Endodermal cell (in vitro differentiated cells): ENCODE data around the gene BRME1. TPM values are rescaled to one million over a fixed set of nuclear protein-coding genes. Genes with fewer than 3 reads are reported as not detected.
"Not testable (repeated sequence)": the region's sequence is repeated elsewhere in the genome, so short reads cannot be mapped to it uniquely, and the experiment has no call there.

Experiments used
- DNase-seq: peaks from one replicate; pipeline ENCODE4 v3.0.0-alpha.2; 2017
- H3K27ac ChIP-seq: 2 replicates; pipeline ENCODE4 v1.5.1; 2013; ENCODE audit warnings: mild to moderate bottlenecking, low read depth, low read length, moderate library complexity
- H3K27me3 ChIP-seq: 2 replicates; pipeline ENCODE4 v1.6.1; 2013; ENCODE audit warnings: mild to moderate bottlenecking, low read length, moderate library complexity; ENCODE audit not compliant: insufficient read depth, control insufficient read depth, poor library complexity, severe bottlenecking
- H3K36me3 ChIP-seq: 2 replicates; pipeline ENCODE4 v1.7.0; 2013; ENCODE audit warnings: mild to moderate bottlenecking, low read length, moderate library complexity; ENCODE audit not compliant: control insufficient read depth, insufficient read depth
- H3K4me1 ChIP-seq: one replicate; pipeline ENCODE4 v1.7.0; 2013; ENCODE audit warnings: low read length; ENCODE audit not compliant: control insufficient read depth, insufficient read depth
- H3K4me3 ChIP-seq: 2 replicates; pipeline ENCODE4 v1.5.1; 2013; ENCODE audit warnings: mild to moderate bottlenecking, low read length, moderate library complexity
- H3K9ac ChIP-seq: 2 replicates; pipeline ENCODE4 v1.6.1; 2013; ENCODE audit warnings: mild to moderate bottlenecking, low read length, moderate library complexity; ENCODE audit not compliant: poor library complexity, severe bottlenecking; ENCODE audit errors: extremely low read depth
- H3K9me3 ChIP-seq: 2 replicates; pipeline ENCODE4 v1.6.1; 2013; ENCODE audit warnings: mild to moderate bottlenecking, low read length, moderate library complexity; ENCODE audit not compliant: control insufficient read depth
- H3K27ac Mint-ChIP-seq: 2 replicates; pipeline ENCODE4 v1.8.0; 2020; ENCODE audit warnings: mixed read lengths
- H3K27me3 Mint-ChIP-seq: 2 replicates; pipeline ENCODE4 v1.8.0; 2021; ENCODE audit warnings: mild to moderate bottlenecking, mixed read lengths; ENCODE audit not compliant: insufficient read depth
- H3K36me3 Mint-ChIP-seq: 2 replicates; pipeline ENCODE4 v1.8.0; 2020; ENCODE audit warnings: low read depth, mixed read lengths
- H3K4me1 Mint-ChIP-seq: 2 replicates; pipeline ENCODE4 v1.8.0; 2020; ENCODE audit warnings: mixed read lengths
- H3K4me3 Mint-ChIP-seq: 2 replicates; pipeline ENCODE4 v1.8.0; 2020; ENCODE audit warnings: mild to moderate bottlenecking, moderate library complexity, mixed read lengths
- H3K9me3 Mint-ChIP-seq: 2 replicates; pipeline ENCODE4 v1.8.0; 2020; ENCODE audit warnings: mild to moderate bottlenecking, mixed read lengths
- WGBS, 2 experiments: methylation state at CpG; one replicate each; pipeline versions ENCODE4 v1.1.5 to v1.1.7; 2013; ENCODE audit warnings: missing lambda C conversion rate in 2 of 2, mixed read lengths in 1 of 2; ENCODE audit not compliant: insufficient coverage in 1 of 2, insufficient read length in 1 of 2; 5-methylcytosine and 5-hydroxymethylcytosine counted together
- total RNA-seq, 2 donors: library from RNA; stranded (reverse); fragmentation: NEBNext Ultra II Directional in 1 of 2; extraction: Animal tissue kit (Norgen Biotek cat#: 25700) in 1 of 2; gene quantifications; 2 replicates in 1 of 2; 3 replicates in 1 of 2; pipeline ENCODE4 v1.2.1, GENCODE V29; 2021
- TF ChIP-seq, protein P1 (sequence below): fragments of 200-600 bp; sonication (generic); conservative IDR thresholded peaks from 2 replicates; pipeline ENCODE4 v1.5.0; 2021; ENCODE audit warnings: antibody characterized with exemption, mild to moderate bottlenecking

BRME1 gene
- total RNA-seq, 2 donors from 2014 or later: 4.4 to 7.4 TPM

DNA sequence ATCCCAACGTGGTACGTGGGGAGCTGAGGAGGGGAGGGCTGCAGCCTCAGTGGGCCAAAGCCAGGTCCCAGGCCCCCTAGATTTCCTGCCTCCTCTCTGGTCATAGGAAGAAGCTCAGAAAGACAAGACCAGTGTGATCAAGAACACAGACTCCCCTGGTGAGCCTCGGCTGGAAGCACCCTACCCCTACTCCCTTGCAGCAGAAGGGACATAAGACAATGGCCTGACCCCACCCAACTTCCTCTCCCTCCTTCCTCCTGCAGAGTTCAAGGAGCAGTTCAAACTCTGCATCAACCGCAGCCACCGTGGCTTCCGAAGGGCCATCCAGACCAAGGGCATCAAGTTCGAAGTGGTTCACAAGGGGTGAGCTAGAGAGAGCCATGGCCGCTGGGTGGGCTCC is 20.8 kb upstream of the BRME1 start:
- Mint-ChIP-seq H3K4me1 (no peaks in the 10 kb centered on the region), H3K4me3 (no peak overlapping the region), H3K27me3 (no peaks in the 10 kb centered on the region), H3K36me3 (peaks cover 55% of the 10 kb centered on the region), H3K27ac (no peak overlapping the region), H3K9me3 (no peaks in the 10 kb centered on the region)
- H3K27ac ChIP-seq: no peak overlapping the region
- no peak for DNase-seq
- no peaks in the 10 kb centered on the region for H3K27me3 ChIP-seq
- 92 to 96% methylated on average over 4 to 8 of the region's 8 CpGs for WGBS, 2 experiments
- H3K4me3 ChIP-seq: no peak overlapping the region
- H3K4me1 ChIP-seq: no peaks in the 10 kb centered on the region
- H3K36me3 ChIP-seq: peaks cover 36% of the 10 kb centered on the region
- H3K9ac ChIP-seq: no peak overlapping the region
- TF ChIP-seq, protein P1, sequence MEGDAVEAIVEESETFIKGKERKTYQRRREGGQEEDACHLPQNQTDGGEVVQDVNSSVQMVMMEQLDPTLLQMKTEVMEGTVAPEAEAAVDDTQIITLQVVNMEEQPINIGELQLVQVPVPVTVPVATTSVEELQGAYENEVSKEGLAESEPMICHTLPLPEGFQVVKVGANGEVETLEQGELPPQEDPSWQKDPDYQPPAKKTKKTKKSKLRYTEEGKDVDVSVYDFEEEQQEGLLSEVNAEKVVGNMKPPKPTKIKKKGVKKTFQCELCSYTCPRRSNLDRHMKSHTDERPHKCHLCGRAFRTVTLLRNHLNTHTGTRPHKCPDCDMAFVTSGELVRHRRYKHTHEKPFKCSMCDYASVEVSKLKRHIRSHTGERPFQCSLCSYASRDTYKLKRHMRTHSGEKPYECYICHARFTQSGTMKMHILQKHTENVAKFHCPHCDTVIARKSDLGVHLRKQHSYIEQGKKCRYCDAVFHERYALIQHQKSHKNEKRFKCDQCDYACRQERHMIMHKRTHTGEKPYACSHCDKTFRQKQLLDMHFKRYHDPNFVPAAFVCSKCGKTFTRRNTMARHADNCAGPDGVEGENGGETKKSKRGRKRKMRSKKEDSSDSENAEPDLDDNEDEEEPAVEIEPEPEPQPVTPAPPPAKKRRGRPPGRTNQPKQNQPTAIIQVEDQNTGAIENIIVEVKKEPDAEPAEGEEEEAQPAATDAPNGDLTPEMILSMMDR: no peak
- H3K9me3 ChIP-seq: no peaks in the 10 kb centered on the region

DNA sequence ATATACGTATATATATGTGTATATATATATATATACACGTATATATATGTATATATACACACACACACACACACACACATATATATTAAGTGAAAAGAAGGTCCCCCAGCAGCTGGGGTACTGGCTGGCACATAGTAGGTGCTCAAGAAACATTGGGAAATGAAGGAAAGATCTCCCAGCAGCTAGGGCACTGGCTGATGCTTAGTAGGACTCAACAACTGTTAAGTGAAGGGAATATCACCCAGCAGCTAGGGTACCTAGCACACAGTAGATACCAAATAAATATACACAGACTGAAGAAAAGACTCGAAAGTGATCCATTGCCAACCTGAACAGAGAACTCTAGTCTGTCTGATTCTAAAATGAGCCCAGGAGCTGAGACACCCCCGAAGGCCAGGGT is 20.1 kb upstream of the BRME1 start:
- H3K27ac ChIP-seq: no peak overlapping the region
- TF ChIP-seq, protein P1: no peak
- Mint-ChIP-seq H3K4me1 (no peaks in the 10 kb centered on the region), H3K36me3 (peaks cover 62% of the 10 kb centered on the region), H3K4me3 (no peak overlapping the region), H3K27ac (no peak overlapping the region), H3K27me3 (no peaks in the 10 kb centered on the region), H3K9me3 (peaks cover 4% of the 10 kb centered on the region)
- no peaks in the 10 kb centered on the region for H3K4me1 ChIP-seq
- 90% methylated on average over 2 of the region's 4 CpGs; no CpG with 5 or more reads in 1 of the 2 experiments for WGBS, 2 experiments
- no peak overlapping the region for H3K4me3 ChIP-seq
- H3K9ac ChIP-seq: no peak overlapping the region
- H3K36me3 ChIP-seq: peaks cover 43% of the 10 kb centered on the region
- H3K27me3 ChIP-seq: no peaks in the 10 kb centered on the region
- H3K9me3 ChIP-seq: peaks cover 4% of the 10 kb centered on the region
- DNase-seq: no peak

DNA sequence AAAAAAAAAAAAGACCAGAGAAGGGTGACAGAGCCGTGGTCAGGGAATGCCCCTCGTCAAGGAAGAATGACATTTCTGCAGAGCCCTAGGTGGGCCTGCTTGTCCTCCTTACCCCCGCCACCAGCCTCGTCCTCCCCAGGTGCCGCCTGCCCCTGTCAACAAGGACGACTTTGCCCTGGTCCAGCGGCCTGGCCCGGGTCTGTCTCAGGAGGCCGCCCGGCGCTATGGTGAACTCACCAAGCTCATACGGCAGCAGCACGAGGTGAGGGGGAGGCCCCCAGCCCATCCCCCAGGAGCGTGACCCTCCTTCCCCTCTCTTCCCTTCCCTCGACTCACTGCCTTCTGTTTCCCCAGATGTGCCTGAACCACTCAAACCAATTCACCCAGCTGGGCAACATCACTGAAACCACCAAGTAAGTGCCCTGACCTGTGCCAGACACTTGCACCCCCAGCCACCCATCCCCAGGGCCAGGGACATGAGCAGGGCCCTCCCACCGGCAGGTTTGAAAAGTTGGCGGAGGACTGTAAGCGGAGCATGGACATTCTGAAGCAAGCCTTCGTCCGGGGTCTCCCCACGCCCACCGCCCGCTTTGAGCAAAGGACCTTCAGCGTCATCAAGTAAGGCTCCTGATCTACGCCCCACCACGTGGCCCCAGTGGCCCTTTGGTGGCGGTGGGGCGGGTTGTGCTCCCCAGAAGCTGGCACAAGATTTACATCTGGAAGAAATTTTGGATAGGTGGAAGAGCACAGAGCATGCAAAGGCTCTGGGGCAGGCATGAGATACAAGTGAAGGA is 17.5 kb upstream of the BRME1 start:
- H3K27ac Mint-ChIP-seq: no peak overlapping the region
- no peaks in the 10 kb centered on the region for H3K4me1 Mint-ChIP-seq
- H3K27me3 Mint-ChIP-seq: no peaks in the 10 kb centered on the region
- Histone ChIP-seq H3K4me3 (no peak overlapping the region), H3K4me1 (no peaks in the 10 kb centered on the region), H3K9ac (no peak overlapping the region), H3K27me3 (no peaks in the 10 kb centered on the region), H3K9me3 (peaks cover 14% of the 10 kb centered on the region), H3K36me3 (peaks cover 57% of the 10 kb centered on the region), H3K27ac (no peak overlapping the region)
- H3K9me3 Mint-ChIP-seq: peaks cover 13% of the 10 kb centered on the region
- no peak for DNase-seq
- H3K36me3 Mint-ChIP-seq: peaks cover 75% of the 10 kb centered on the region
- TF ChIP-seq, protein P1: no peak
- H3K4me3 Mint-ChIP-seq: no peak overlapping the region
- 94 to 96% methylated on average over 11 to 28 of the region's 28 CpGs for WGBS, 2 experiments

DNA sequence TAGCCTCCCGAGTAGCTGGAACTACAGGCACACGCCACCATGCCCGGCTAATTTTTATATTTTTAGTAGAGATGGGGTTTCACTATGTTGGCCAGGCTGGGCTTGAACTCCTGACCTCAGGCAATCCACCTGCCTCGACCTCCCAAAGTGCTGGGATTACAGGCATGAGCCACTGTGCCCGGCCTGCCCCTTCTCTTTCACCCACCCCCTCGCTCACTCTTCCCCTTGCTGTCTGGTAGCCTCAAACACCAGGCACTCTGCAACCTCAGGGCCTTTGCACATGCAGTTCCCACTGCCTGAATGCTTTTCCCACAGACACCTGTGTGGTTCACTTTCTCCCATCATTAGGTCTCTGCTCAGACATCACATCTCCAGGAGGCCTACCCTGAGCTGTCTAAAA is 16.2 kb upstream of the BRME1 start:
- 90 to 94% methylated on average over 3 to 6 of the region's 6 CpGs for WGBS, 2 experiments
- H3K9me3 ChIP-seq: peaks cover 14% of the 10 kb centered on the region
- H3K4me1 Mint-ChIP-seq: not testable (repeated sequence)

More for the DNA sequence above, 16.2 kb upstream of the BRME1 start:
- H3K27me3 Mint-ChIP-seq, DNase-seq, H3K27ac Mint-ChIP-seq, H3K4me3 Mint-ChIP-seq, H3K27me3 ChIP-seq, H3K27ac ChIP-seq, H3K9ac ChIP-seq, H3K4me1 ChIP-seq, H3K4me3 ChIP-seq: not testable (repeated sequence)
- peaks cover 50% of the 10 kb centered on the region for H3K36me3 ChIP-seq
- Mint-ChIP-seq H3K36me3 (peaks cover 76% of the 10 kb centered on the region), H3K9me3 (peaks cover 13% of the 10 kb centered on the region)
